Stimulated activated CD8-positive, alpha-beta memory T cell treated with anti-CD3 and anti-CD28 coated beads, Interleukin-15, amount 100 ng/mL, for 4 hours (primary cell): Measurements from ENCODE around the gene MORN1.

Experiments used
- DNase-seq, 2 donors: peaks; one replicate each; pipeline ENCODE4 v3.0.0-alpha.2; 2020; ENCODE audit warnings: low read depth in 2 of 2

MORN1 gene

DNA sequence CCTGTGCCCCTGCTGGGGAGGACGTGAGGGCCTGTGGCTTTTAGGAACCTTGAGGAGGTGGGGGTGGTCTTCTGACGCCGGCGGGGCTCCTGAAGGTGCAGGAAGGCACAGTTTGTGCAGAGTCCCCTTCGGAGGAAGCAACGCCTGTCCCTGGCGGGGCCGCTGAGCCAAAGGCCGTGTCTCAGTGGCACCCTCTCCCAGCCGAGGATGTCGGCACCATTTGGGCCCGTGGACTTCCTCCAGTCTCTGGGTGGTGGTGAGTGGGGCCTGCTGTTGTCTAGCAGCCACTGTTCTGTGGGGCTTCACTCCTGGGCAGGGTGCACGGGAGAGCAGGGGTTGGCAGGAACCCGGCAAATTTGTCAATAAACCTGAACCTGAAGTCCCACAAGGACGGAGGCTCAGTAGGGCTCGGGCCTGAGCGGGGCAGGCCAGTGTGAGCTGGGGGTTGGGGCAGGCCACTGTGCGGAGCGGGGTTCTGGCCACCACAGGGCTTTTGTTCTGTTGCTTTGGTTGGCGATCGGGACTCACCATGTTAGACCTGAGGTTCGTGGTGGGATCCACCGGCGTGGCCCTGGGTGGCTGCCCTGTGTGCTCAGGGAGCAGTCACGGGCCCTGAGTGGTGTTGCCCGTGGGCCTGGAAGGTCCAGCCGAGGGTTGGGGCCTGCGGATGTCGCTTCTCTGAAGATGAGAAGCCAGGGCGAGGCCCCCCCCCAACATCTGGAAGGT lies 98.5 kb downstream of the MORN1 start:
- DNase-seq, result no peak

DNA sequence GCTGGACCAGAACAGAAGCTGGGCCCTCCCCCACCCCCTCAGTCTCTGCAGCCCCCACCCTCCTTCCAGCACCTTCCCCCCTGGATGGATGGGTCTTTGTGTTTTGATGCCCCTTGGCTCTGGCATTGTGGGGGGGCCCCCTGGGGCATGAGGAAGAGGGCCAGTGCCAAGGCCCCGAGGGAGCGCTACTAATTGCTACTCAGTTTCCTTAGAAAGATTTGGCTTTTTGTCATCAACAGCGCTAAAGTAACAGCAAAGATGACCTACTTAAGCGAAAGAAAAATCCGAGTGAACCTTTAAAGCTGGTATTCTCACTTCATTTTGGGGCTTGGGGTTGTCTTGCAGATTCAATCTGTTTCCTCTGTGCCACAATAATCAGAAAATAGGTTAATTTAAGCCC lies 99.8 kb downstream of the MORN1 start:
- no peak for DNase-seq

- DNase-seq, result peak; percentile 66 to 69
These were observed 100.5 kb downstream of the MORN1 start for GRCh38 chr1:2290595-2291510.

GRCh38 chr1:2290171-2290578 lies 101.2 kb downstream of the MORN1 start:
- no peak for DNase-seq

- no peak for DNase-seq
These were observed 101.7 kb downstream of the MORN1 start for GRCh38 chr1:2289607-2290006.

GRCh38 chr1:2288816-2289536 lies 102.4 kb downstream of the MORN1 start:
- no peak for DNase-seq

GRCh38 chr1:2288311-2288710 lies 103.0 kb downstream of the MORN1 start:
- no peak for DNase-seq

GRCh38 chr1:2287649-2288048 lies 103.7 kb downstream of the MORN1 start:
- no peak for DNase-seq

DNA sequence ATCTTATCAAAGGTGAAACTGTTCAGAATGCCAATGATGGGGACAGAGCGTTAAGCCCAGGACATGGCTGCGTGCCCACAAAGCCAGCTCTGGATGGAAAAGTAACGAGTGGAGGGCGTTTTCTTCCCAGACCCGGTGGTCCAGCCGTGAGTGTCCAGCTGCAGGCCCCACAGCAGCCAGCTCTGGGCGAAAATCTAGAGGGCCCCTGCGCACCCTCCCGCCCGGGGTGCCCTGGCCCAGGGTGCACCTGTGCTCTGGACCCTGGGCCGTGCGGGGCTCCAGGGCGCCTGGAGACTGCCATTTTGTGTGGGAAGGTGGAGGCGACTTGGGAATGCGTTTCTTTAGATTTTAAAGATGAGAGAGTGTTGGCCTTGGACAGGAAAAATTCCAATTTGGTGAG lies 104.4 kb downstream of the MORN1 start:
- DNase-seq, result no peak

- DNase-seq, result no peak
These were observed 106.4 kb downstream of the MORN1 start for GRCh38 chr1:2284932-2285331.

- no peak for DNase-seq
These were observed 107.1 kb downstream of the MORN1 start for GRCh38 chr1:2283991-2284895.

DNA sequence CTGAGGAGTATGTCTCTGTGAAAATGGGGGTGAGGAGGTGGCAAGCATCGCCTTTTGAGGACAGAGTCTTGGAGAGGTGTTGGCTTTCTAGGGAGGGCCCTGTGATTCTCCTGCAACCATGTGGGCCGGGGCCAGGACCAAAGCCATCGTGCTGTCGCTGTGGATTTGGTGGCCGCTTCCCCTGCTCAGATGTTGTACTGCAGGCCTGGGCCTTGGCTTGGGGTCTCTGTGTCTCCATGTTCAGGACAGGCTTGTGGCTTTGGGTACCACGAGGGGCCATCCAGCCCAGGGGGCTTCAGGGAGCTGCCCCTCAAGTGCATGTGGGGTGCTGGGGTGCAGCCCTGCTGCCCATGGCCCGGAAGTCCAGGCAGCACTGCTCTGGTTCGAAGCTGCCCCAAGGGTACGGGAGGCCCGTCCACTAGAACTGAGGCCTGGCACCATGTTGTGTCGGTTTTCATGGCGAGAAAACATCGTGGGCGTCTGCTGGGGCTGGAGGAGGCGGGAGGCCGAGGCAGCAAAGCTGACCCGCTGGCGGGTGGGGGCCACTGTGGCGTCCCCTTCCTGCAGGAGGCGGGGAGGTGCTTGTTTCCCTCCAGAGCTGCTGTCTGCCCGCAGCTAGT lies 107.9 kb downstream of the MORN1 start:
- DNase-seq, result no peak

- DNase-seq, result no peak
These were observed 108.6 kb downstream of the MORN1 start for GRCh38 chr1:2282556-2283270.

- no peak for DNase-seq
These were observed 111.5 kb downstream of the MORN1 start for GRCh38 chr1:2279817-2280216.

DNA sequence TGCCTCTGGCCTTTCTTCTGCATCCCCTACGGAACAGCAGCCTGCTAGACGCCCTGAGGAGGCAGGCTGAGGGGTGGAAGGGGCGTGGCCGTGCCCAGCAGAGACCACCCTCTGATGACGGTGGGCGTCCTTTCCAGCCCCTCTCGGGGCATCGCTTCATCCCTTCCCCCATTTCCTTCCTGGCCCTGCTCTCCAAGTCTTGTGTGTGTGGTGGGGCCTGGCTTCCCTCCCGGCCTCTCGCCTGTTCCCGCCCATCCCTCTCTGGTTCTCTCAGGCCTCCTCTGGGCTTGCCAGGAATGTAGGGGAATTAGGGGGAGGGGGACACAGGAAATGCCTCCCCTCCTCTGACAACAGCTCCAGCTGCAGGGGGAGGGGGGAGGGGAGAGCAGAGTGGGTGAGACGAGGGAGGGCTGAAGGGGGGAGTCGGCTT lies 112.1 kb downstream of the MORN1 start:
- DNase-seq, result no peak

- no peak for DNase-seq
These were observed 112.7 kb downstream of the MORN1 start for GRCh38 chr1:2278591-2279209.

DNA sequence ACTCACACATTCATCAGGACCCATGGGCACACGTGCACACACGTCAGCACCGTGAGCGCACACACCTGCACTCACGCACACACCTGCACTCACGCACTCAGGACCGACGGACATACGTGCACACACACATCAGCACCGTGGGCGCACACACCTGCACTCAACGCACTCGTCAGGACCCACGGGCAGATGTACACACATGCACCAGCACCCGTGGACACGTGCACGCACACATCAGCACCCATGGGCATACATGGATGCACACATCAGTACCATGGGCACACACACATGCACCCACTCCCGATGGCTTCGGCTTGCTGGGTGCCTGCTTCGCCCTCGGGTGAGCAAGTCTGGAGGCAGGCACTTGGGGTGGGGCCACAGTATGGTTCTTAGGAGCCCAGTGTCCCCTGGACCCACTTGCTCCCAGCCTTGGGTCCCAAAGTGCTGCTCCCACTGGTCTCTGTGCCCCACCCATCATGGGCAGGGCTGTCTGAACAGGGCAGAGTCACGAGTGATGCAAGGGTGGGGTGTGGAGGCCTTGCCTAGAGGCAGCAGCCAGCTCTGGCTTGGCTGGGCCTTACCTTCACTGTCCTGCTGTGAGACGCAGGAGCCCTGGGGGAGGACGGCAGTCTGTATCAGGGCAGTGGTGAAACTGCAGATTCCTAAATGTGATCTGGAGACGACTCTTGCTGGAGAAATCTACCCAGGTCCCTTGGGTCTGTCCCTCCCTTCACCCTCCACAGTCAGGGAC lies 113.4 kb downstream of the MORN1 start:
- no peak for DNase-seq

GRCh38 chr1:2276803-2277580 lies 114.4 kb downstream of the MORN1 start:
- no peak for DNase-seq
